T-helper 9 cell (primary cell): ENCODE results near the gene MAPK8IP2.
"Not testable (repeated sequence)": the region's sequence is repeated elsewhere in the genome, so short reads cannot be mapped to it uniquely, and the experiment has no call there.

Experiments used
- DNase-seq: peaks from one replicate; pipeline ENCODE4 v3.0.0-alpha.2; 2020

MAPK8IP2 gene

DNA sequence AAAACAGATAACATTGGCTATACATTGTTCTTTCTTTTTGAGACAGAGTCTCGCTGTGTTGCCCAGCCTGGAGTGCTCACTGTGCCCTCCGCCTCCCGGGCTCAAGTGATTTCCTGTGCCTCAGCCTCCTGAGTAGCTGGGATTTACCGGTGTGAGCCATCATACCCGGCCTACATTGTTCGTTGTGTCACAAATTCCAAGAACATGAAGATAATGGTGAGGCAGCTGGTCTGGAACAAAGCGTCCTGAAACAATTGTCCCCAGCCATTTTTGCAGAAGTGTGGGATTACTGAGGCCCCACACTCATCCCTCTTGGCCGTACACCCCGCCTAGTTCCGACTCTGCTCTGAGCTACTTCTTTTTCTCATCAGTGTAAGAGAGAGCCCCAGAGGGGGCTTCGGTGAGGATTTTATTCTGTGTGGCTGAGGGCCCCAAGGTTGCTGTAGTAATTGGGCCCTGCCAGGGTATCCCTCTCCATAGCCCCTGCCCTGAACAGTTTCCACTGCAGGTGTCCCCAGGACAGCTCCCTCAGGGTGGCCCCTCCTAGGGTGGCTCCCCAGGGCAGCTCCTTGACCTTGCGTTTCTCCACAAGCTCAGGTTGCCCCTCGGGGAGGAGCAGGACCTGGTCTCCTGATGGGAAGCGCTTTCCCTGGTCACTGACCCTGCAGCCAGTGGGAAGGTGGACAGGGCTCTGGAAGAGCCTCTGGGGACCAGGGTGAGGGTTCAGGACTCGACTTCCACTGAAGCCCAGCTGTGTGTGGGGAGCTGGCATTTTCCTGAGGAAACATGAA is 40.5 kb downstream of the MAPK8IP2 start:
- DNase-seq = no peak

DNA sequence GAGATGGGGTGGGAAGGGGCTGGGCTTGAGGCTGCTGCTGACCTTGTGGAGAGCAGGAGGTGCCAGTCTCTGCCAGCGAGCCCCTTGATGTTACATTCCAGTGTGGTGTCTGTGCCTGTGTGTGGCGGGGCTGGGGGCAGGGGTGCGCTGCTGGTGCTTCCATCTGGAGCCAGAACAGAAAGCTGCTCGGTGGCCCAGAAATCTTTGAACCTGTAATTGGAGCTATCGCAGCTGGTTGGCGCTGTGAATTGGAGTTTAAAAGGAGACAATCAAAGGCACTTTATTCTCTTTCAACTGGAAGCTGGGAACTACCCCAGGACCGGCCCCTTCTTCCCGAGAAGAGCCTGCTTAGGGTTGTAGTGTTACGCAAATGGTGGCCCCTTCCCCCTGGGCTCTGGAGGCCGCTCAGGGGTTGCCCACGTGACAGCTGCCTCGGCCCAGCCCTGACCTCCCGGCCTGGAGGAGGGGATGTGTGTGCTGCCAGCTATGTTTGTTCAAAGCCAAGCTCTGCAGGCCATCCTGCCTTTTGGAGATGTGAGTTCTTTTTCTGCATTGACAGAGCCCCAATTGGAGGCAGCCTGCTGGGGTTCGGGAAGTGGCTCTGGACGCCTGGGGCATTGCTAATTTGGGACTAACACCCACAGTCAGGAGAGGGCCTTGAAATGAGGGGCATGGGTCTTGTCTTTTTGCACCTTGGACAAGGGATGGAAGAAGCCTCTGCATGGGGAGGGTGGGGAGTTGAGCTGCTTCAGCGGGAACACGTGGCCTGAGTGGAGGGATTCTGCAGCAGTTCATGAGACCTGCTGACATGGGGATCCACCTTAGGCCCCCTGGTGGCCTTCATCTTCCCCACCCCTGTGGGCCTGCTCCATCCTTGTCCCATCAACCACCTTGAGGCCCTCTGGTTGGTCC is 41.4 kb downstream of the MAPK8IP2 start:
- DNase-seq = no peak

DNA sequence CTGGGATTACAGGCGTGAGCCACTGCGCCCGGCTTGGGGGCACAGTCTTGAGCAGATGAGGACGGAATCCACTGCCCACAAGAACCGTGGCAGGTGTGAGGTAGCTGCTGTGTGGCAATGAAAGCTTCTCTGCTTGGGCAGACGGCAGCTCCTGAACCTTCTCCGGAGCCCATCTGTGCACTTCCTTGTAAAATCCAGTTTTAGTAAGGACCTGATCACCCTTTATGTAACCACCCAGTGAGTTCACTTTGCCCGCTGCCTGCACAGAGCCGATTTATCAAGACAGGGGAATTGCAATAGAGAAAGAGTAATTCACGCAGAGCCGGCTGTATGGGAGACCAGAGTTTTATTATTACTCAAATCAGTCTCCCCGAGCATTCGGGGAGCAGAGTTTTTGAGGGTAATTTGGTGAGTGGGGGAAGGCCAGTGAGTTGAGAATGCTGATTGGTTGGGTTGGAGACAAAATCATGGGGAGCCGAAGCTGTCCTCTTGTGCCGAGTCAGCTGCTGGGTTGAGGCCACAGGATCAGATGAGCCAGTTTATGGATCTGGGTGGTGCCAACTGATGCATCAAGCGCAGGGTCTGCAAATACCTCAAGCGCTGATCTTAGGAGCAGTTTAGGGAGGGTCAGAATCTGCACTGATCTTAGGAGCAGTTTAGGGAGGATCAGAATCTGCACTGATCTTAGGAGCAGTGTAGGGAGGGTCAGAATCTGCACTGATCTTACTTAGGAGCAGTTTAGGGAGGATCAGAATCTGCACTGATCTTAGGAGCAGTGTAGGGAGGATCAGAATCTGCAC is 42.6 kb downstream of the MAPK8IP2 start:
- DNase-seq = not testable (repeated sequence)

DNA sequence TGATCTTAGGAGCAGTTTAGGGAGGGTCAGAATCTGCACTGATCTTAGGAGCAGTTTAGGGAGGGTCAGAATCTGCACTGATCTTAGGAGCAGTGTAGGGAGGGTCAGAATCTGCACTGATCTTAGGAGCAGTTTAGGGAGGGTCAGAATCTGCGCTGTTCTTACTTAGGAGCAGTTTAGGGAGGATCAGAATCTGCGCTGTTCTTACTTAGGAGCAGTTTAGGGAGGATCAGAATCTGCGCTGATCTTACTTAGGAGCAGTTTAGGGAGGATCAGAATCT is 43.2 kb downstream of the MAPK8IP2 start:
- DNase-seq = not testable (repeated sequence)

DNA sequence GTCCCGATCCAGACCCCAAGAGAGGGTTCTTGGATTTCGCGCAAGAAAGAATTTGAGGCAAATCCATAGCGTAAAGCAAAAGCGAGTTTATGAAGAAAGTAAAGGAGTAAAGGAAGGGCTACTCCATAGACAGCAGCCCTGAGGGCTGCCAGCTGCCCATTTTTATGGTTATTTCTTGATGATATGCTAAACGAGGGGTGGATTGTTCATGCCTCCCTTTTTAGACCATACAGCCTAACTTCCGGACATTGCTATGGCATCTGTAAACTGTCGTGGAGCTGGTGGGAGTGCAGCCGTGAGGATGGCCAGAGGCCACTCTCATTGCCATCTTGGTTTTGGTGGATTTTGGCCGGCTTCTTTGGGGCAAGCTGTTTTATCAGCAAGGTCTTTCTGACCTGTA is 52.7 kb downstream of the MAPK8IP2 start:
- DNase-seq = no peak

DNA sequence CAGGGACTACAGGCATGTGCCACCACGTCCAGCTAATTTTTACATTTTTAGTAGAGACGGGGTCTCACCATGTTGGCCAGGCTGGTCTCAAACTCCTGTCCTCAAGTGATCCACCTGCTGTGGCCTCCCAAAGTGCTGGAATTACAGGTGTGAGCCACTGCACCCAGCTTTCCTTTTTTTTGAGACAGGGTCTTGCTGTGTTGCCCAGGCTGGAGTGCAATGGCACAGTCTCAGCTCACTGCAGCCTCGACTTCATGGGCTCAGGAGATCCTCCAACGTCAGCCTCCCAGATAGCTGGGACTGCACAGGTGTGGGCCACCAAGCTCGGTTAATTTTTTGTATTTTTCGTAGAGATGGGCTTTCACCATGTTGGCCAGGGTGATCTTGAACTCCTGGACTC is 54.1 kb downstream of the MAPK8IP2 start:
- not testable (repeated sequence) for DNase-seq

DNA sequence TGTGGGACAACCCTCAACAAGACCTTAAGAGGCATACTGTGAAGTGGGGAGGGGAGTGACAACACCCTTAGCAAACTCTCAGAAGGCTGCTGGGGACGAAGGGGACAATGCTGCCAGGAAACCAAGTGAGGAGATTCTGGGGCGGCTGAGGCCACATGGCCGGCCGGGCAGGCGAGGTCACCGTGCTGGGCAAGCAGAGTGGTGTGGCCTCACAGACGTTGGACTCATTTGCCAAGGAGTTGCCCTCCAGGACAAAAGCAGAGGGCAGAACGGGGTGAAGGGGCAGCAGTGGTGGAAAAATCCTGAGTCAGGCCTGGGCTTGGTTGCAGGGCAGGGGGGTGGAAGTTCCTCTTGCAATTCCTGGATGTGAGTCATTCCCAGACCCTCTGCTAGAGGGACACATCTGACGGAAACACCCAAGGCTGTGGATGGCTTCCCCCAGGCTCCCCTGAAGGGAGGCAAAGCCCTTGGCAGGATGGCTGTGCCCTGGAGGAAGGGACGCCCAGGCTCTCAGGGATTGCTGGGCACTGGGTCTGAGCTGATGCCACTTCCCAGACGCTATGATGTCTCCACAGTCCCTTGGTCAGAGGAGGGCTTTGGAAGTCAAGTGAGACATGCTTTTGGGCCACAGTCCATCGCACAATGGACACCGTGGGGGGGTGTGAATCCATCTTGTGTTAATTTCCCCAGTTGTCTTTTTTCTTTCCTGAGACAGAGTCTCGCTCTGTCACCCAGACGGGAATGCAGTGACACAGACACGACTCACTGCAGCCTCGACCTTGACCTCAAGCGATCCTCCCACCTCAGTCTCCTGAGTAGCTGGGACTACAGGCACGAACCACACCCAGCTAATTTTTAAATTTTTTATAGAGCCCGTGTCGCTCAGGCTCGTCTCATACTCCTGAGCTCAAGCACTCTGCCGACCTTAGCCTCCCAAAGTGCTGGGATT is 55.8 kb downstream of the MAPK8IP2 start:
- no peak for DNase-seq

DNA sequence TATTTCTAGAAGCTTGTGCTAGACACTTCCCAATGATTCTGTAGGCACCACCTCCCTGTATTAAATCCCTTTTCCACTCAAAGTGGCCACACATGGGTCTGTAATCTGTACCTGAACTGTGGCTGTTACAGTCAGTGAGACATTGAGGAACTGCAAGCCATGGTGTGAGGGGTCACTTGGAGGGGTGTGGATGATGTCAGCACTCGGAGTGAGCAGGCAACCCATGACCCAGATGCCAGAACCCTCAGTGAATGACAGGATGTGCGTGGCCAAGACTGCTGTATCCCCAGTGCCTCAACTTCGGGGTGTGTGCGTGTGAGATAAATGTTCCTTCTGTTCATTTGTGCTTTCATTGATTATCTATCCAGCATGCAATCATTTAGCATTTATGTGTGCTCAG is 57.3 kb downstream of the MAPK8IP2 start:
- no peak for DNase-seq

DNA sequence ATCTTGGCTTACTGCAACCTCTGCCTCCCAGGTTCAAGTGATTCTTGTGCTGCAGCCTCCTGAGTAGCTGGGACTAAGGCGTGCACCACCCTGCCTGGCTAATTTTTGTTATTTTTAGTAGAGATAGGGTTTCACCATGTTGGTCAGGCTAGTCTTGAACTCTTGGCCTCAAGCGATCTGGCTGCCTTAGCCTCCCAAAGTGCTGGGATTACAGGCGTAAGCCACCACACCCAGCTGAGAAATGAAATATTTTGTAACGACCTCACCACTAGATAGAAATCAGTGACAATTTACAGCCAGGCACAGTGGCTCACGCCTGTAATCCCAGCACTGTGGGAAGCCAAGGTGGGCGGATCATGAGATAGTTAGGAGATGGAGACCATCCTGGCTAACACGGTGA is 59.1 kb downstream of the MAPK8IP2 start:
- not testable (repeated sequence) for DNase-seq

DNA sequence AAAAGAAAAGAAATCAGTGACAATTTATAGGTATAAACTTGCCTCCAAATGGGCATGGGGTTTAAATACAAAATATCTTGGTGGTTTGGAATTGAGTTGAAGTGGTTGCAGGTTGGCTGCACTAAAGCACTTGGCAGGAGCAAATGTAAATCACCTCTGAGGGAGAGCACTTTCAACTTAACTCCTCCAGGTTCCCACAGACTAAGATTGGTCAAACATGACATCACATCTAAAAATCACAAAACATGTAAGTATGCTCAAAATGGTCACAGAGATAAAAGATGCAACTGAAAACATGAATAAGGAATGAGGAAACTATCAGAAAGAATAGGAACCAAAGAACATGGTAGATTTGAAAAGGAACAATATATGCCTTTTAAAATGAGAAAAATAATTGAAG is 59.7 kb downstream of the MAPK8IP2 start:
- DNase-seq = no peak
